Daoy (cell line): ENCODE data around the gene RAPGEF5. TPM values are rescaled to one million over a fixed set of nuclear protein-coding genes. Genes with fewer than 3 reads are reported as not detected.
"Not testable (repeated sequence)": the region's sequence is repeated elsewhere in the genome, so short reads cannot be mapped to it uniquely, and the experiment has no call there.

ENCODE experiments used
- DNase-seq: peaks from one replicate; pipeline ENCODE4 v3.0.0-alpha.2; 2015; ENCODE audit warnings: low read depth
- total RNA-seq: library from RNA; depleted of rRNA; stranded (reverse); fragments of >200 nt; shearing (Covaris generic); gene quantifications from 2 replicates; pipeline ENCODE4 v1.2.3, GENCODE V29; 2014; rRNA removed

RAPGEF5 gene
- total RNA-seq, 1 experiment from 2014 or later, result 1.8 TPM

DNA sequence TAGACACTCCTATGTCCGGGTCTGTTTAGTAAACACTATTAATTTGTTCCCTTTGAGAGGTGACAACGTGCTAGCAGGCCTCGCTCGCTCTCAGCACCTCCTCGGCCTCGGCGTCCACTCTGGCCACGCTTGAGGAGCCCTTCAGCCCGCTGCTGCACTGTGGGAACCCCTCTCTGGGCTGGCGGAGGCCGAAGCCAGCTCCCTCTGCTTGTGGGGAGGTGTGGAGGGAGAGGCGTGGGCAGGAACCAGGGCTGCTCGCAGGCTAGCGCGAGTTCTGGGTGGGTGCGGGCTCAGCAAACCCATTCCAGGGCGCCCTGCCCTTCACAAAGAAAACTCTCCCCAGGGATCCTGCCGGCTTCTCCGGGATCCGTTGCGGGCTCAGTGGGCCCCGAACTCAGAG lies 266.8 kb downstream of the RAPGEF5 start:
- DNase-seq, result no peak

- no peak for DNase-seq
These were observed 268.1 kb downstream of the RAPGEF5 start for GRCh38 chr7:22088827-22089226.

DNA sequence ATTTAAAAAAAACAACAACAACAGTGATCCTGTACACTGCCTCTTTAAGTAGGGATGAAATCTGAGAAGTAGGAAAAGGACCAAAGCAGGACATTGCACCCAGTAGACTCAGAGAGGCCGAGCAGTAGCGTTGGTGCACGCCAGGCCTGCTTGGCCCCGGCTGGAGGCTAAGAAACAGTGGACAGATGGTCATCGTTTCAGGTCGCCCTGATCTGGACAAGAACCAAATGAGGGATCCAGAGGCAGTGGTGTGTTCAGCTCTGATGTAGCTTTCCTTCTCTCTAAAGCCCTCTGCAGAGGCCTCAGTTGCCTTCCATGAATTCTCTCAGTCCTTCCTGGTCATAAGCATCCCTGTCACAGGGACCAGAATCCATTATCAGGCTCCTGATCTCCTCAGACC lies 269.1 kb downstream of the RAPGEF5 start:
- no peak for DNase-seq

- DNase-seq, result peak; percentile 25
These were observed 273.2 kb downstream of the RAPGEF5 start for GRCh38 chr7:22083704-22084240.

DNA sequence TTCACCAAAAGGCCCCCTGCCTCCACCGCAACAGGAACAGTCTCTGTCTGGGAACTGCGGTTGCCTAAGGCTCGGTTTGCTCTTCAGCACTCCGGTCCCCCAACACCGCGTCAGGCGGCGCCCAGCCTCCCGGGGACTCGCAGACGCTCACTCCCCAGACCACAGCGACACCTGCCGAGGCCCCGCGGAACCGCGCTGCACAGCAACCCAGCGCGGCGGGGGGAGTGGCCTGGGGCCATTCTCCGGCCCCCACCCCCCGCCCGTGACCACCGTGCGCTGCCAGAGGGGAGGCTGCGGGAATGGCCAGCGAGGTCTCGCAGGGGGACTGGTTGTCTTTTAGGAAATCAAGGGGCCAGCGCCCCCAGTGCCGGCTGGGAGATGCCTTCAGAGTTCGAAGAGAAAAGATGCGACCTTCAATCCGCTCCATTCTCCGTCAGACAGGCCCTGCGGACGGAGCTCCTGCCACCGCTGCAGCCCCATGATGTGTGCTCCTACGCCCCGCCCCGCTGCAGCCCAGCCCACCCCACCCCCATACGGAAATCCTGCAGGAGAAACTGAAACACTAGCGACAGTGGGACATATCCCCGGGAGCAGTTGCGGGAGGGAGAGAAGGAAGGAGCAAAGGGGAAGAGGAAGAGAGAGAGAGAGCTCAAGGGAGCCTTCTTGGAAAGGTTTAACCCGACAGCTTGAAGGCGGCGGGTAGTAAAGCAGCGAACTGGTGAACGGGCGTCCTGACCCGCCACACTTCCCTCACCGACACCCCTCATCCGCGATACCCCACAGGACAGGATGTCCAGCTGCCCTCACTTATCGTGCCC lies 273.9 kb downstream of the RAPGEF5 start:
- DNase-seq, result peak; percentile 93

- DNase-seq, result no peak
These were observed 274.4 kb downstream of the RAPGEF5 start for GRCh38 chr7:22082553-22082885.

DNA sequence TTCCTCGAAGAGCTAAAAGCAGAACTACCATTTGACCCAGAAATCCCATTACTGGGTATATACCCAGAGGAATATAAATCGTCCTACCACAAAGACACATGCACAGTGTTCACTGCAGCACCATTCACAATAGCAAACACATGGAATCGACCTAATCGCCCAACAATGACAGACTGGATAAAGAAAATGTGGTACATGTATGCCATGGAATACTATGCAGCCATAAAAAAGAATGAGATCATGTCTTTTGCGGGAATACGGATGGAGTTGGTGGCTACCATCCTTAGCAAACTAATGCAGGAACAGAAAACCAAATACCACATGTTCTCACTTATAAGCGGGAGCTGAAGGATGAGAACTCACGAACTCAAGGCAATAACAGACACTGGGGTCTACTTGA lies 276.7 kb downstream of the RAPGEF5 start:
- not testable (repeated sequence) for DNase-seq

- DNase-seq, result not testable (repeated sequence)
These were observed 278.1 kb downstream of the RAPGEF5 start for GRCh38 chr7:22078872-22079271.

DNA sequence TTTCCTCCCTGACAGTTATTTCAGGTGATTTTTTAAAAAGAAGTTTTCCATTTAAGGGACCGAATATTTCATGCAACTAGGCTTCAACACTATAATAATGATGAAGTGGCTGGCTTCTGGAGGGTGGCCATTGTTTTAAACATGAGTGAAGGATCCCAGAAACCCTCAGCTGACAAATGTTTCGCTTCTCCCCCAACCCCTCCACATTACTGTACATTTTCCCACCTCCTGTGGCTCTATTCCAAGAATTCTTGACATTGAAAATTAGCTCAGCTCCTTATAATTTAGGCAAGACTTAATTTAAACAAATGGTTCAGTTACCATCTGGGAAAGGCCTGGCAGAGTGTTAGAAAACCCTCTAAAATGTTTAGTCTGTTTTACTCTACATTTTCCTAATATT lies 281.4 kb downstream of the RAPGEF5 start:
- no peak for DNase-seq

DNA sequence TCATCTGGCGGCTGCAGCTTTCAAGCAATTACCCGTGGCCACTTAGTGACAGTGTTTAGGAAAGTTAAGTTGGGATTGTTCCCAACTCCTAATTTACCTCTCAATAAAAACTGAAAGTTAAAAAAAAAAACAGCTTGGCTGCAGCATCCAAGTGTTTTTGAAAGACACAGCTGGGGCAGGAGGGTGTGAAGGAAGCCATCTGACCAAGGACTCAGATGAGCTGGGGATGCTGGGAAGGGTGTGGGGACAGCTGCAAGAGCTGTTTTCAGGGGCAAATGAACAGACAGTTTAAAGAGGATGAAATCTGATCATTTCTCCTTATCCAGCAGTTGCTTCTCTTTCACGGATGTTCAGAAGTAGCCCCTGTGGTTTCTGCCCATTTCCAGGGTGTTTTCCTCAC lies 282.1 kb downstream of the RAPGEF5 start:
- no peak for DNase-seq

Other genes with a start within 250 kb of the RAPGEF5 start
- gene STEAP1B, start 143.0 kb upstream of the RAPGEF5 start, total RNA-seq, result 20.2 and 31.4 TPM in 2 replicates